Ishikawa (cell line): Measurements from ENCODE around the gene NOTCH3.
A peak's percentile ranks its signal among the peaks of the same experiment; 100 is the strongest.

Source experiments
- CEBPB ChIP-seq: IDR thresholded peaks from 2 replicates; pipeline ENCODE4 v1.6.1; 2012
- CREB1 ChIP-seq: IDR thresholded peaks from 2 replicates; pipeline ENCODE4 v1.6.1; 2012; ENCODE audit warnings: low read depth
- EGR1 ChIP-seq: IDR thresholded peaks from 2 replicates; pipeline ENCODE4 v1.6.1; 2012
- EP300 ChIP-seq: IDR thresholded peaks from 2 replicates; pipeline ENCODE4 v1.6.1; 2012; ENCODE audit warnings: borderline replicate concordance
- FOXM1 ChIP-seq: IDR thresholded peaks from 2 replicates; pipeline ENCODE4 v1.6.1; 2012; ENCODE audit warnings: low read depth, borderline replicate concordance
- NFIC ChIP-seq: IDR thresholded peaks from 2 replicates; pipeline ENCODE4 v1.6.1; 2012
- RAD21 ChIP-seq: IDR thresholded peaks from 2 replicates; pipeline ENCODE4 v1.6.1; 2012; ENCODE audit warnings: low read depth
- TAF1 ChIP-seq: IDR thresholded peaks from 2 replicates; pipeline ENCODE4 v1.6.1; 2012; ENCODE audit warnings: low read depth, mild to moderate bottlenecking
- TCF12 ChIP-seq: IDR thresholded peaks from 2 replicates; pipeline ENCODE4 v1.6.1; 2012; ENCODE audit warnings: low read depth
- TEAD4 ChIP-seq: IDR thresholded peaks from 2 replicates; pipeline ENCODE4 v1.6.1; 2012
- USF1 ChIP-seq: IDR thresholded peaks from 2 replicates; pipeline ENCODE4 v1.6.1; 2012
- YY1 ChIP-seq: IDR thresholded peaks from 2 replicates; pipeline ENCODE4 v1.6.1; 2012; ENCODE audit warnings: low read depth
- ZBTB7A ChIP-seq: IDR thresholded peaks from 2 replicates; pipeline ENCODE4 v1.6.1; 2012; ENCODE audit warnings: low read depth
- TF ChIP-seq, protein P1 (sequence below): IDR thresholded peaks from 2 replicates; pipeline ENCODE4 v1.6.1; 2012
- TF ChIP-seq, protein P2 (sequence below): IDR thresholded peaks from 2 replicates; pipeline ENCODE4 v1.6.1; 2012; ENCODE audit warnings: low read depth, mild to moderate bottlenecking

Gene NOTCH3

GRCh38 chr19:15248648-15249527, 48.1 kb upstream of the NOTCH3 start:
- TF ChIP-seq CREB1 (no peak), TEAD4 (peak; percentile 61; the same call in 1 of the 2 replicates), NFIC (peak; percentile 69), YY1 (no peak), ZBTB7A (peak; percentile 22; the same call in 1 of the 2 replicates), TAF1 (no peak)
- TF ChIP-seq, protein P1, sequence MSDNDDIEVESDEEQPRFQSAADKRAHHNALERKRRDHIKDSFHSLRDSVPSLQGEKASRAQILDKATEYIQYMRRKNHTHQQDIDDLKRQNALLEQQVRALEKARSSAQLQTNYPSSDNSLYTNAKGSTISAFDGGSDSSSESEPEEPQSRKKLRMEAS: 0 out of 2 replicates have a peak, but pooled peaks have one; percentile 22

DNA sequence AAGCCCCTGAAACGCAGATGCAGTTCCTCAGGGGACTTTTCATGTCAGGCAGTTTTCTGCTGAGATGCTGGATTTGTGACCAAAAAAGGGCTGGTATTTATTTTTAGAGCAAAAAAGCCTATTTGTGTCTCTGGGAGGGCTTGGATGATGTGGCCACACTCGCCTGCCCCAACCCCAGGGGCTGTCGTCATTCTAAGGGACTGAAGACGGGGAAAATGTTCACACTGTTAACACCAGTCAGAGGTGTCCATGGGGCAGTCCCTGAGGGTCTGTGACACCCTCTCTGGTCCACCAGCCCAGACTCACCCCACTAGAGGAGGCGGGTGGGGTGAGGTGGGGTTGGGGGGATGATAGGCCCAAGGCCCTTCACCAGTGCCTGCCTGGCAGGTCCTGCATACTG, 47.3 kb upstream of the NOTCH3 start:
- TF ChIP-seq CEBPB: no peak
- TF ChIP-seq TAF1: no peak
- no peak for TF ChIP-seq TEAD4
- no peak for TF ChIP-seq FOXM1
- TF ChIP-seq NFIC: no peak
- no peak for TF ChIP-seq USF1
- no peak for TF ChIP-seq RAD21
- no peak for TF ChIP-seq CREB1
- no peak for TF ChIP-seq YY1
- TF ChIP-seq EGR1: no peak
- TF ChIP-seq, protein P1: no peak
- no peak for TF ChIP-seq ZBTB7A
- no peak for TF ChIP-seq EP300

GRCh38 chr19:15247107-15248014, 46.6 kb upstream of the NOTCH3 start:
- no peak for TF ChIP-seq EP300
- TF ChIP-seq NFIC: no peak

- TF ChIP-seq, protein P2, sequence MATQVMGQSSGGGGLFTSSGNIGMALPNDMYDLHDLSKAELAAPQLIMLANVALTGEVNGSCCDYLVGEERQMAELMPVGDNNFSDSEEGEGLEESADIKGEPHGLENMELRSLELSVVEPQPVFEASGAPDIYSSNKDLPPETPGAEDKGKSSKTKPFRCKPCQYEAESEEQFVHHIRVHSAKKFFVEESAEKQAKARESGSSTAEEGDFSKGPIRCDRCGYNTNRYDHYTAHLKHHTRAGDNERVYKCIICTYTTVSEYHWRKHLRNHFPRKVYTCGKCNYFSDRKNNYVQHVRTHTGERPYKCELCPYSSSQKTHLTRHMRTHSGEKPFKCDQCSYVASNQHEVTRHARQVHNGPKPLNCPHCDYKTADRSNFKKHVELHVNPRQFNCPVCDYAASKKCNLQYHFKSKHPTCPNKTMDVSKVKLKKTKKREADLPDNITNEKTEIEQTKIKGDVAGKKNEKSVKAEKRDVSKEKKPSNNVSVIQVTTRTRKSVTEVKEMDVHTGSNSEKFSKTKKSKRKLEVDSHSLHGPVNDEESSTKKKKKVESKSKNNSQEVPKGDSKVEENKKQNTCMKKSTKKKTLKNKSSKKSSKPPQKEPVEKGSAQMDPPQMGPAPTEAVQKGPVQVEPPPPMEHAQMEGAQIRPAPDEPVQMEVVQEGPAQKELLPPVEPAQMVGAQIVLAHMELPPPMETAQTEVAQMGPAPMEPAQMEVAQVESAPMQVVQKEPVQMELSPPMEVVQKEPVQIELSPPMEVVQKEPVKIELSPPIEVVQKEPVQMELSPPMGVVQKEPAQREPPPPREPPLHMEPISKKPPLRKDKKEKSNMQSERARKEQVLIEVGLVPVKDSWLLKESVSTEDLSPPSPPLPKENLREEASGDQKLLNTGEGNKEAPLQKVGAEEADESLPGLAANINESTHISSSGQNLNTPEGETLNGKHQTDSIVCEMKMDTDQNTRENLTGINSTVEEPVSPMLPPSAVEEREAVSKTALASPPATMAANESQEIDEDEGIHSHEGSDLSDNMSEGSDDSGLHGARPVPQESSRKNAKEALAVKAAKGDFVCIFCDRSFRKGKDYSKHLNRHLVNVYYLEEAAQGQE: no peak
- no peak for TF ChIP-seq EGR1
- no peak for TF ChIP-seq TAF1
Measured at GRCh38 chr19:15246198-15246481, 45.3 kb upstream of the NOTCH3 start.

DNA sequence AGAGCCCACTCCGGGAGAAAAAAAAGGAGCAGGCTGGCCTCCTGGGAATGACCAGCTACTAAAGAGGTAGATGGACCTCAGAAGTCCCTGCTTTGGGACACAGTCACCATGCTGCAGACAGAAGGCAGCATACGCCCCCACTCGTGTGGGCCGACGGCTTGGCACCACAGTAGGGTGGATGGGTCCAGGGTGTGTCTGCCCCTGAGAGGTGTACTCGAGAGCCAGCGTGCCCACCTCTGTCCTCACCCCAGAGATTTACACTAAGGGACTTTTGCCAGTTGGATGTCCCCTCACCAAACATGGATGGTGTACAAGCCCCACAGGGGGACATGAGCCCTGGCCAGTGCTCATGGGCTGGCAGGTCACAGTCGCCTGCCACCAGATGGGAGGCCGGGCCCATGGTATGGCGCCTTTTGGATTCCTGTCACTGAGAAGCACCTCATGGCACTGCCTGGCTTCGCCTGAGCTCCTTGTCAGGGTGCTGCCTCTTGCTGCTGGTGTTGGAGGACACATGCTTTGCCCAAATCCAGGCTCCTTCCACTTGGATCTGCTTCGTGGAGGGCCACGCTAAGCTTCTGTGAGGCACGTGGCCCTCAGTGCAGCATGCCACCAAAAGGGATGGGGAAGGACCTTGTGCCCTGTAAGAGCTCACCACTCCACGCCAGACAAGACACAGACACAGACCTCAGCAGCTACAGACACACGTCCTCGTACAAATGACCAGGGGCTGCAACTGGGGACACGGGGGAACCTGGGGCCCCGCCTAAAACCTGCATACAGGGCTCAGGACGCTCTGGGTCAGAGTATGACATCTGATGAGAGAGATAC, 44.8 kb upstream of the NOTCH3 start:
- no peak for TF ChIP-seq ZBTB7A

DNA sequence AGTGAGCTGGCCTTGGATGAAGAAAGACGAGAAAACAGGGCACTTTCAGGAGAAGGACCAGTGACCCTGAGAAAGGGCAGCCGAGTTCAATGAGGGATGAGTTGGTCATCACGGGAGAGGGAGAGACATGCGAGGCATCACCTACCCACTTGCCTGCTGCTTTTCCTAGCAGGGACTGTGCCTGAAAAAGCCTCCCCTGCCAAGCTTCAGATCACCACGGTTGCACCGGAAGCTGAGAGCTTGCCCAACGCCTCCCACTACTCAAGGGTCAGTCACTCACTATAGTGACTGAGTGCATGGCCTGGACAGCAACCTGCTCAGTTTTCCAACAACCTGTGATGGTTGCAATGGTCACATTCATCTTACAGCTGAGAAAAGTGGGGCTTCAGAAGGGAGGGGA, 44.0 kb upstream of the NOTCH3 start:
- no peak for TF ChIP-seq TCF12
- no peak for TF ChIP-seq YY1
- no peak for TF ChIP-seq TEAD4
- no peak for TF ChIP-seq EP300
- no peak for TF ChIP-seq NFIC
- no peak for TF ChIP-seq RAD21
- TF ChIP-seq TAF1: no peak
- TF ChIP-seq FOXM1: no peak
- TF ChIP-seq ZBTB7A: no peak
- TF ChIP-seq CEBPB: no peak
- no peak for TF ChIP-seq CREB1
- TF ChIP-seq, protein P1: no peak

DNA sequence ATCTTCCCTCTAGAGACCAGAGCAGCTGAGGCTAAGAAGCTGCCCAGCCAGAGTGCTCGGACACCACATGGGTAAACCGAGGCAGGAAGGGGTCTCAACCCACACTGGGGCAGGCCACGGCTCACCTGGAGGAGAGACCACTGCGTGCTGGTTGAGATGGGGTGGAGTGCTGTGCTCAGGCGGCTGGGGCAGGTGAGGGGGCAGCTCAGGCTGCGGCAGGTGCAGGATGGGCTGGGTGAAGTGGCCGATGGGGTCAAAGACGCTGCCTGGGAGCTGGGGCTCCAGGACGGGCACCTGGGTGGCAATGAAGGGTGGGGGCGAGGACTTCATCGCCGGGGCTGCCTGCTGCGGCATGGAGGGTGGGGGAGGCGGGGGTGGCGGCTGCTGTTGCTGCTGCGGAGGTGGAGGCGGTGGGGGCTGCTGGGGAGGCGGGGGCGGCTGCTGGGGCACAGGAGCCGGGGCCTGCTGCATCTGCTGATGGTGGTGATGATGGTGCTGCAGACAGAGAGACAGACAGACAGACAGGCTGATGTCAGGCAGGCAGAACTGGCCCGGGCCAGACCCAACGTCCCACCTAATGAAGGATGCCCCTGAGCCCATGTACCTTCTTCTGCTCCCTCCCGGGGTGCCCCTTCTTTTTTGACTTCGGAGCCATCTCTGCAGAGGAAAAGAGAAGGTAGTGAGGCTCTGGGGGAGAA, 43.5 kb upstream of the NOTCH3 start:
- TF ChIP-seq, protein P2: no peak
- TF ChIP-seq RAD21: no peak
- no peak for TF ChIP-seq TAF1
- no peak for TF ChIP-seq CREB1
- no peak for TF ChIP-seq TCF12
- TF ChIP-seq NFIC: no peak
- TF ChIP-seq, protein P1: no peak
- TF ChIP-seq EGR1: no peak
- TF ChIP-seq EP300: no peak
- TF ChIP-seq YY1: no peak
- no peak for TF ChIP-seq USF1
- no peak for TF ChIP-seq FOXM1
- TF ChIP-seq TEAD4: no peak
- no peak for TF ChIP-seq ZBTB7A
- no peak for TF ChIP-seq CEBPB
